ENCODE data around the gene RGL4. TPM values are rescaled to one million over a fixed set of nuclear protein-coding genes. Genes with fewer than 3 reads are reported as not detected.

RGL4 gene
- total and polyA plus RNA-seq, 2 donors (not counting 1 experiment from before 2014, with no cell fraction given), result 0.81 to 2.7 TPM

DNA sequence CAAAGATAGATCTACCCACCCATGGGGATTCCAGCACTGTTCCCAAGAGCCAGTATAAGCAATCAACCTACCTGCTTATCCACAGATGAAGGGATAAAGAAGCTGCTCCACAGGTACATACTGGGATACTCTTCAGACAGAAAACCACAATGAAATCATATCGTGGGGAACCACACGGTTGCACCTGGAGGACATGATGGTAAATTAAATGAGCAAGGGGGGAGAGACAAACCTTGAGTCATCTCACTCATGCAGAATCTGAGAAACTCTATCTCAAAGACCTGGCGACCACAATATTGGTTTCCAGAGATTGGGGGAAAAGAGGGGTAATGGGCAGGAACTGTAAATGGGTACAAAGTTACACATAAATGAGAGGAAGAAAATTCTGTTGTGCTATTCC is 14.5 kb downstream of the RGL4 start:
- Mint-ChIP-seq H3K27ac (no peak overlapping the region), H3K4me3 (no peak overlapping the region), H3K9me3 (ENCODE audit: insufficient read depth) (no peaks in the 10 kb centered on the region), H3K4me1 (peaks cover 1% of the 10 kb centered on the region), H3K27me3 (no peaks in the 10 kb centered on the region)
- CTCF ChIA-PET, result no interaction called here
- no peak for TF ChIP-seq EZH2 (IDR thresholded peaks at IDR 0.05; ENCODE audit: borderline replicate concordance, insufficient read depth, low read depth, low read length, poor library complexity, severe bottlenecking)
- TF ChIP-seq, protein P1, sequence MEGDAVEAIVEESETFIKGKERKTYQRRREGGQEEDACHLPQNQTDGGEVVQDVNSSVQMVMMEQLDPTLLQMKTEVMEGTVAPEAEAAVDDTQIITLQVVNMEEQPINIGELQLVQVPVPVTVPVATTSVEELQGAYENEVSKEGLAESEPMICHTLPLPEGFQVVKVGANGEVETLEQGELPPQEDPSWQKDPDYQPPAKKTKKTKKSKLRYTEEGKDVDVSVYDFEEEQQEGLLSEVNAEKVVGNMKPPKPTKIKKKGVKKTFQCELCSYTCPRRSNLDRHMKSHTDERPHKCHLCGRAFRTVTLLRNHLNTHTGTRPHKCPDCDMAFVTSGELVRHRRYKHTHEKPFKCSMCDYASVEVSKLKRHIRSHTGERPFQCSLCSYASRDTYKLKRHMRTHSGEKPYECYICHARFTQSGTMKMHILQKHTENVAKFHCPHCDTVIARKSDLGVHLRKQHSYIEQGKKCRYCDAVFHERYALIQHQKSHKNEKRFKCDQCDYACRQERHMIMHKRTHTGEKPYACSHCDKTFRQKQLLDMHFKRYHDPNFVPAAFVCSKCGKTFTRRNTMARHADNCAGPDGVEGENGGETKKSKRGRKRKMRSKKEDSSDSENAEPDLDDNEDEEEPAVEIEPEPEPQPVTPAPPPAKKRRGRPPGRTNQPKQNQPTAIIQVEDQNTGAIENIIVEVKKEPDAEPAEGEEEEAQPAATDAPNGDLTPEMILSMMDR (IDR thresholded peaks at IDR 0.05), result no peak
- ATAC-seq (ENCODE audit: low read depth) (no peak), DNase-seq (no peak)
- H3K27ac ChIP-seq (ENCODE audit: low read length in 2 of 2), result no peak overlapping the region
- intact Hi-C loops (cut with micrococcal nuclease), result no loop called here
- H3K9ac ChIP-seq (ENCODE audit: low read length), result no peak overlapping the region
- POLR2A ChIA-PET, result no interaction called here
- H4K20me1 ChIP-seq (ENCODE audit: control insufficient read depth, insufficient read depth, low read length, poor library complexity, severe bottlenecking), result peaks cover 25% of the 10 kb centered on the region
- H3K4me1 ChIP-seq (ENCODE audit: control insufficient read depth in 2 of 2, insufficient read depth in 2 of 2, low read length in 2 of 2), result no peaks in the 10 kb centered on the region
- H3K9me3 ChIP-seq (ENCODE audit: control extremely low read depth in 1 of 3, control insufficient read depth in 2 of 3, insufficient read depth in 1 of 3, low read length in 2 of 3), result no peaks in the 10 kb centered on the region
- H3K79me2 ChIP-seq (ENCODE audit: control insufficient read depth, insufficient read depth, low read length), result peaks cover 46% of the 10 kb centered on the region
- WGBS (ENCODE audit: insufficient coverage), result no CpG with 5 or more reads among the region's 3 CpGs
- no peaks in the 10 kb centered on the region for H3K27me3 ChIP-seq (replicated peaks in 1 of 4; ENCODE audit: control extremely low read depth in 1 of 4, control insufficient read depth in 3 of 4, insufficient read depth in 4 of 4, low read length in 3 of 4)
- no peak overlapping the region for H3K4me2 ChIP-seq (replicated peaks; ENCODE audit: low read depth, low read length, poor library complexity, severe bottlenecking)
- no peak overlapping the region for H2AFZ ChIP-seq (ENCODE audit: insufficient read depth, low read depth, low read length, poor library complexity, severe bottlenecking)
- peaks cover 12 to 85% of the 10 kb centered on the region in 2 experiments for H3K36me3 ChIP-seq (replicated peaks in 1 of 2; ENCODE audit: control extremely low read depth in 1 of 2, control insufficient read depth in 1 of 2, extremely low read depth in 1 of 2, insufficient read depth in 2 of 2, low read length in 1 of 2)
- H3K4me3 ChIP-seq (ENCODE audit: control extremely low read depth in 1 of 5, extremely low read depth in 1 of 5, insufficient read depth in 1 of 5, low read depth in 2 of 5, low read length in 4 of 5), result no peak overlapping the region

DNA sequence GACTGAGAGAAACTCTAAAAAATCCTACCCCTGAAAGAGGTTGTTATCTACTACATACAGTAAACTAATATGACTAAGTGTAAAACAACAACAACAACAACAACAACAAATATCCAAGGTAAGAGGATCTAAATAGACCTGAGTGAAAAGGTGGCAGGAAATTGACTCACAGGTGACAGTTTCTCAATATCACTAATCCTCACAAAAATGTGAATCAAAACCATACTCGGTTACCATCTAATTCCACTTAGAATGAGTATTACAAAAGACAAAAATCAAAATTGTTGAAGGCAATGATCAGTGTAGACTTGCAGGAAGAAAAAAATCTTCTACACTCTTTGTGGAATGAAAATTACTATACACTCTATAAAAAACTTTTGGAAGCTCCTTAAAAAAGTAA is 17.5 kb downstream of the RGL4 start:
- Histone ChIP-seq H3K4me1 (ENCODE audit: control insufficient read depth in 2 of 2, insufficient read depth in 2 of 2, low read length in 2 of 2) (no peaks in the 10 kb centered on the region), H2AFZ (ENCODE audit: insufficient read depth, low read depth, low read length, poor library complexity, severe bottlenecking) (no peak overlapping the region), H4K20me1 (ENCODE audit: control insufficient read depth, insufficient read depth, low read length, poor library complexity, severe bottlenecking) (peaks cover 11% of the 10 kb centered on the region), H3K9ac (ENCODE audit: low read length) (no peak overlapping the region), H3K9me3 (ENCODE audit: control extremely low read depth in 1 of 3, control insufficient read depth in 2 of 3, insufficient read depth in 1 of 3, low read length in 2 of 3) (no peaks in the 10 kb centered on the region), H3K36me3 (replicated peaks in 1 of 2; ENCODE audit: control extremely low read depth in 1 of 2, control insufficient read depth in 1 of 2, extremely low read depth in 1 of 2, insufficient read depth in 2 of 2, low read length in 1 of 2) (peaks cover 7 to 83% of the 10 kb centered on the region in 2 experiments), H3K27ac (ENCODE audit: low read length in 2 of 2) (no peak overlapping the region), H3K79me2 (ENCODE audit: control insufficient read depth, insufficient read depth, low read length) (peaks cover 22% of the 10 kb centered on the region), H3K4me2 (replicated peaks; ENCODE audit: low read depth, low read length, poor library complexity, severe bottlenecking) (no peak overlapping the region), H3K27me3 (replicated peaks in 1 of 4; ENCODE audit: control extremely low read depth in 1 of 4, control insufficient read depth in 3 of 4, insufficient read depth in 4 of 4, low read length in 3 of 4) (no peaks in the 10 kb centered on the region), H3K4me3 (ENCODE audit: control extremely low read depth in 1 of 5, extremely low read depth in 1 of 5, insufficient read depth in 1 of 5, low read depth in 2 of 5, low read length in 4 of 5) (no peak overlapping the region)
- Mint-ChIP-seq H3K4me3 (no peak overlapping the region), H3K27me3 (no peaks in the 10 kb centered on the region), H3K27ac (no peak overlapping the region), H3K4me1 (no peaks in the 10 kb centered on the region), H3K9me3 (ENCODE audit: insufficient read depth) (no peaks in the 10 kb centered on the region)
- ChIA-PET POLR2A (no interaction called here), CTCF (no interaction called here)
- no CpG with 5 or more reads among the region's 1 CpG for WGBS (ENCODE audit: insufficient coverage)
- DNase-seq (no peak), ATAC-seq (ENCODE audit: low read depth) (no peak)
- no peak for TF ChIP-seq EZH2 (IDR thresholded peaks at IDR 0.05; ENCODE audit: borderline replicate concordance, insufficient read depth, low read depth, low read length, poor library complexity, severe bottlenecking)
- TF ChIP-seq, protein P1 (IDR thresholded peaks at IDR 0.05), result no peak
- intact Hi-C loops (cut with micrococcal nuclease), result no loop called here

Measured in B cell (primary cell).